Measurements from ENCODE around the gene TAB3.

The TAB3 gene

DNA sequence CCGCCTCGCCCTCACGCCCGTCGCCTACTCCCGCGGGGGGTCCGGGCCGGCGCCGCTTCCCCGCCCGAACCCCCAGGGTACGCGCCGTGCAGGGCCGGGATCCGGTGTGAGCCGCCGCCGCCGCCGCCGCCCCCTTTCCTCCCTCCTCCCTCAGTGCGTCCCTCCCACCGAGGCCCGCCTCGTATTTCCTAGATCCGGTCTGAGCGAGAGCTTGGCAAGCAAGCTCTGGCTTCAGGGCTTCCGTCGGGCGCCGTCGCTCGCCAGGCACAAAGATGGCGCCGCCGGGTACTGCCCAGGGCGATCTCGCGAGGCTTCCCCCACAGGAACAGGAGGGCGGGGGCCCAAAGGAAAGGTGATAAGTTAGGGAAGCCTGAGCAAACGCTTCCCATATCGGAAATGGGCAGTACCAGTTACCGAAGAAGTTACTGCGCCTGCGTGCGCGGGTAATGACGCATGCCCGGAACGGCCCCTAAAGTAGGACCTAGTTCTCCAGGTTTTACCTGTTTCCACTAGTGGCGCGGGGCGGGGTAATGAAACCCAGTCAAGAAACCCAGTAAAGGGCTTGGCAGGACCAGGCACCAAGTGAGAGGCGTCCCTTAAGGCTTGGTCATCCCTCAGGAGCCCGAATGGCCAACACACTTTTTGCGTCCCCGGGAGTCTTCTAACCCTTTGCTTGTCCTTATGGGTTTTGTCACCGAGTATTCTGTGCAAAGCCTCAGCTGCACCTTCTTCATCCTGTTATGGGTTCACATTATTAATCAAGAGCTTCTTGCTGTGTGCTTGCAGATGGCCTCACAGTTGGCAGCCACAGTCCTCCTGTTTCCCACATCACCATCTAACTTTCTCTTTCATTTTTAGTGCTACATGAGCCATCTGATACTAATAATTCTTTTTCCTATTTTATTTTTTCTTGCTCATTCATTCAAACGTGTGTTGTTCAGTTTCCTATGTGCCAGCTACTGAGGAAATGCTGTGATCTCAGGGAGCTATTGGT is at the start of gene TAB3:
Gene TAB3 (minus strand): TSS at position 108 of the 994 bp plus-strand sequence. CDS start 29,666 bp downstream, outside the sequence.
- DNase-seq (ENCODE audit: low read depth in 3 of 3): peak; percentile 68 to 89 (median 88)

- no peak for DNase-seq (ENCODE audit: low read depth in 3 of 3)
These were observed 49.2 kb upstream of the TAB3 start for GRCh38 chrX:30938295-30938694.

DNA sequence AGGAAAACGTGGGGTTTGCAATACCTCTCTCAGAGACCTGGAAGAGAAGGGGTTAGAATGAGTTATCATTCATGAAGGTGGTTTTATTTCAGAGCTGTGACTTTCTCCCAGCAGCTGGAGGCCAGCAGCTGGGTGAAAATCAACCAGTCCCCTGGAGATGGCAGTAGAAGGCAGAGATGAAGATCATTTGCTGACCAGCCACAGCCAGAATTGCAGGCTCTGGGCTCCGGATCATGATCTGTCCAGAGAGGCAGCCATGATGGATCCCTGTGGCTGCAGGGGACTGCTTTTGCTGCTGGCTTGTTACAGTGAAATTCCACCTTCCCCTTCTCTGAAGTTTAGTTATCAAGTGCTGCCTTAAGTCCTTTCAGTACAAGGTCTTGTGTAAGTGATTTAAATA is 46.9 kb upstream of the TAB3 start:
- DNase-seq (ENCODE audit: low read depth in 3 of 3): no peak

DNA sequence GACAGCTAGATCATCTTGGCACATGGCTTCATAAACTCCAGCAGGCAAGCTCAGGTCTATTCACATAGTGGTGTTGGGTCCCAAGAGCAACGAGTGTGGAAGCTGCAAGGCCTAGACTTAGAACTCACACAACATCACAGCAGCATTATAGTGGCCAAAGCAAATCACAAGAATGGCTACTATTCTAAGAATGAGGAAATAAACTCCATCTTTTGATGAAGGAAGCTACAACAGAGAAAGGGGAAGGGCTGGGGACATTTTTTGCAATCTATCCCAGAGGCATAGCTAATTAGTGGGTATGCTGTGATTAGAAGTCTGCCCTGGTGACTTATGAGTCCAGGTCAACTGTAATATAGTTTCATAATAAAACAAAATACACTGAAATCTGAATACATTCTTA is 42.9 kb upstream of the TAB3 start:
- no peak for DNase-seq (ENCODE audit: low read depth in 3 of 3)

- DNase-seq (ENCODE audit: low read depth in 3 of 3): no peak
These were observed 41.6 kb upstream of the TAB3 start for GRCh38 chrX:30930679-30931078.

- DNase-seq (ENCODE audit: low read depth in 3 of 3): no peak
These were observed 41.1 kb upstream of the TAB3 start for GRCh38 chrX:30930143-30930542.

DNA sequence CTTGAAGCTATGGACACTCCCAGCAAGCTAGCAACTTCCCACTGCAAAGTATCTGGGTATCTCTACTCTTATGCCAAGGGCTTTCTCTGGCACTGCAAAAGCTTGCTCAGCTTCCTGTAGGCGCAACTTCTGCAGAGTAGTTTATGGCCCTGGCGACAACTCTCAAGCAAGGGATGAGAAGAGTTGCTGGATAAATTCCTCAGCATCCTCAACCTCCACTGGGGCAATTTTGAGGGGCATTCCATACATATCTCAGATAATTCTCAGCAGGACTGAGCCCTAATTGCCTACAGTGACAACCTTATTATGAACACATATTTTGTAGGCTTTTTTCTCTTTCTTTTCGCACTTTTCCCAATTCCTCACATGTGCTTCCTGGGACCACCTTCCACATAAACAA is 31.2 kb upstream of the TAB3 start:
- DNase-seq (ENCODE audit: low read depth in 3 of 3): no peak

DNA sequence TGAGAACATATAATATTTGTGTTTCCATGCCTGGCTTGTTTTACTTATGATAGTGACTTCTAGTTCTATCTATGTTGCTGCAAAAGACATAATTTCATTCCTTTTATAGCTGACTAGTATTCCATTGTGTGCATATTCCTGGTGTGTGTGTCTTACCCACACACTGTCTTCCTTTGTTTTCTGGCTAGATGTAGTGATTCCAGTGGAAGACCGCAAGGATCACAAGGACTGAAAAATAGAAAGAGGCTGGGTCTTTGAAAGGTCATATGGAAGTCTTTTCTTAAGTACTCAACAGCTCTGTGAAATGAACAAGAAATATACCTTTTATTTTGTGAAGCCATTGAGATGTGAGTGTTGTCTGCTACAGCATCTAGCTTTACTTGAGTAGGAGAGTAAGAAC is 29.4 kb upstream of the TAB3 start:
- DNase-seq (ENCODE audit: low read depth in 3 of 3): no peak

GRCh38 chrX:30913492-30913891 is 24.4 kb upstream of the TAB3 start:
- no peak for DNase-seq (ENCODE audit: low read depth in 3 of 3)

GRCh38 chrX:30910124-30910860 is 21.2 kb upstream of the TAB3 start:
- DNase-seq (ENCODE audit: low read depth in 3 of 3): no peak

DNA sequence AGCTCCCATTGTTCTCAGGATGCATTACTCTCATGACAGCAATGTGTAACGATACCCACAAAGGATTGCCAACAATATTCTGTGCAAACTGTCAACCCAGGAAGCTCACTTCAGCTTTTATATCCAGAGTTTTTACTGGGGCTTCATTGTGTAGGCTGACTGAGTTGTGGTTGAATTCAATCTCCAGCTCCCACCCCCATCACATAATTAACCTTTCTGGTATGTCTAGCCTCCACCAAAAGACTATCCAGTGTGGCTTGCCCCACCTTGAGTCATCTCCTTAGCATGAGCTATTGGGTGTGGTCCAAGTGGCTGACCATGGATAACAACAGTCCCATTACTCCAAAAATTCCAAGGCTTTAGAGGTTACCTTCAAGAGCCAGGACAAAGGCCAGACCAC is 17.7 kb upstream of the TAB3 start:
- no peak for DNase-seq (ENCODE audit: low read depth in 3 of 3)

DNA sequence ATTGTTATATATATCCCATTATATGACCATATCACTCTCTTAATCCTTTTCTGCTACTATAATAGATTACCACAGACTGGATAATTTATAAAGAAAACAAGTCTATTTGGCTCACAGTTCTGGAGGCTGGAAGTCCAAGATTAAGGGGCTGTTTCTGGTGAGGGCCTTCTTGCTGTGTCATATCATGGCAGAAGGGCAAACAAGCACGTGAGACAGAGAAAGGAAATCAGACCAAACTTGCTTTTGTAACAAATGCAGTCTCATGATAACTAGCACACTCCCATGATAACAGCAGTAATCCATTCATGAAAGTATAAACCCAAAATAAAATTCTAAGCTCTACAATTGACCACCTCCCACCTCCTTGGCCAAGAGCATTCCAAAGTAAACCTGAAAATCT is 16.3 kb upstream of the TAB3 start:
- DNase-seq (ENCODE audit: low read depth in 3 of 3): no peak

GRCh38 chrX:30904632-30905031 is 15.6 kb upstream of the TAB3 start:
- no peak for DNase-seq (ENCODE audit: low read depth in 3 of 3)

DNA sequence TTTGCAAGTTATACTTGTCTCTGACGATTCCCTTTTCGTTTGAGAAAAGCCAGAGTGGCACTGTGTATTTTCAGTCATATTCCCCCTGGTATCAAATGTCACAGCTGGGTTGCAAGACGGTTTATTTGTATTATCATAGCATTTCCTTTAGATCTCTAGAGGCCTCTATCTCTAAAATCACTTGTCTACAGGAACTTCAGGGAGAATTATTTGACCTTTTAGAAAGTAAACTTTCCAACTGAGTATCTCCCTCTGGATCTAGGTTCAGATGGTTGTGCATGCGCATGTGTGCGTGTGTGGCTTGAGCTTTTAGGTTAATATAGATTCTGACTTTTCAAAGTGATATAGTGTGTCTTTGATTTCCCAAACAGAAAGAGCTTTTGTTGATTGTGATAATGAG is 15.1 kb upstream of the TAB3 start:
- no peak for DNase-seq (ENCODE audit: low read depth in 3 of 3)

GRCh38 chrX:30900227-30900626 is 11.2 kb upstream of the TAB3 start:
- DNase-seq (ENCODE audit: low read depth in 3 of 3): no peak

DNA sequence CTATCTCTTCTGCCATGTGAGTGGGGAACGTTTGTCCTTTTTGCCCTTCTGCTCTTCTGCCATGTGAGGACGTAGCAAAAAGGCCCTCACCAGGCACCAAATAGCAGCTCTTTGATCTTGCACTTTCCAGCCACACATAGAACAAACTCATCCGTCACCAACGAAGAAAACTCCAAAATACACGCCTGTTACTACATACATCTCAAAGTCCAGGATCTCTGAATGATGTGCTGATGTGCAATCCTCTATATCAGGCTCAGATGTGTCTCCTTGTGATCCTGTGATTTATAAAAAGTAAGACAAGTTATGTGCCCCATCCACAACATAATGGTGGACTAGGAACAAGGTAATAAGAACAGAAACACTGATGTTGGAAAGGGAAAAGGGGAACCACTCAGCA is 9.8 kb upstream of the TAB3 start:
- no peak for DNase-seq (ENCODE audit: low read depth in 3 of 3)

DNA sequence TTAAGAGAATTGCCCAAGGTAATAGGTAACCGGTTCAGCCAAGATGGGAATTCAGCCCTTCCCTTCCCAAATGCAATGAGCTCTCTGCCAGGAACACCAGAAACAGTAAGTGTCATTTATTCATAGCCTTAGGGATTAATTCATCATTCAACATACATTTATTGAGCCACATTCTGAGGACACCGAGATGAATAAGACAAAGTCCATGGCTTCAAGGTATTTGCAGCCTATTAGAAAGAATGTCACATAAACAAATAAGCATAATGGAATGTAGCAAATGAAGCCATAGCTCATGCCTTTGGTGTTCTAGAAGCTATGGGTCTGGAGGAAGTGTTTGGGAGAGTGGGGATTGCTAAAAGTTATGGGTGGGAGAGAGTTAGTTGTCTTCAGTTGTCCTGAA is 6.3 kb upstream of the TAB3 start:
- DNase-seq (ENCODE audit: low read depth in 3 of 3): no peak

- DNase-seq (ENCODE audit: low read depth in 3 of 3): no peak
These were observed 4.2 kb upstream of the TAB3 start for GRCh38 chrX:30893206-30893605.

GRCh38 chrX:30892591-30892990 is 3.5 kb upstream of the TAB3 start:
- DNase-seq (ENCODE audit: low read depth in 3 of 3): no peak

DNA sequence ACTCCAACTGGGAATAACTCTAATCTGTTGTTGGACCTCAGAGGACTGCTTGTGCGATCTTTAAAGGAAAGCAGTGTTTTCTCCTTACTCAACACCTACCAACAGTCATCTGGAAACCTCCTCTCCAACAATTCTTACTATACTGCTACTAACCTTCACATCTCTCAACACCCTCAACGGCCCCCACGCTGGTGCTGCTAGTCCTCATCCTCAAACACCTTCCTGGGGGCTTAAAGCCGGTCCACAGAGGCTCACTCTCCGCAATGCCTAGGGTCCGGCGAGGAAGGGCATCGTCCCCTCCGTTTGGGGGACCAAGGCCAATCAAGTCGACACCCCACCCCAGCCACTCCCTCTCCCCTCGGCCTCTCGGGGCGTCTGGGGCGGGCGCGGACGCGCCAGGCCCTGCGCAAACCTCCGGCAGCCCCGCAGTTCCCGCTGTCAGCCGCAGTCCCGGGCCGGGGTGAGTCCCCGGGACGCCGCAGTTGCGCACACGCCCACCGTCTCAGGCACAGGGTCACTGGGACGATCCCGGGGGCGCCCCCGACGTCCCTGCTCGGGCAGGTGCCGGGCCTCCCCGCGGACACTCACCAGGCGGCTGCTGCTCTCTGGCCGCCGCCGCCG is 418 bp downstream of the TAB3 start:
- no peak for DNase-seq (ENCODE audit: low read depth in 3 of 3)

DNA sequence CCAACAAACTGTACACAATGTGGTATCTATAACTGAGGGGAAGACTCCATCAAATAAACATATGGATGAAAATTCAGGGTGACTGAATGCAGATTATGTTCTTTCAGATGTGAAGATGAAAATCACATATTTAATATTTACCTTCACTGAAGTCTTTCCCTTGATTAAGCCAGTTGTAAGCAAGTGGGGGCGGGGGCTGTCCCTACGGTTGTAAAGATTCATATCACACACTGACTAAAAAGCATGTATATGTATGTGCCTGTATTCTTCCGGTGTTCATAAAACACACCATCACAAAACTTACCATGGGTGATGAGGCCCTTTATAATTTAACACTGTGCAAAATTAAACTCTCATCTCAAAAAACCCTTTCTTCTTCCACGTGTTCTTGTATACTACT is 1.3 kb downstream of the TAB3 start:
- DNase-seq (ENCODE audit: low read depth in 3 of 3): peak in 2 of 3 experiments; percentile 11 to 25

DNA sequence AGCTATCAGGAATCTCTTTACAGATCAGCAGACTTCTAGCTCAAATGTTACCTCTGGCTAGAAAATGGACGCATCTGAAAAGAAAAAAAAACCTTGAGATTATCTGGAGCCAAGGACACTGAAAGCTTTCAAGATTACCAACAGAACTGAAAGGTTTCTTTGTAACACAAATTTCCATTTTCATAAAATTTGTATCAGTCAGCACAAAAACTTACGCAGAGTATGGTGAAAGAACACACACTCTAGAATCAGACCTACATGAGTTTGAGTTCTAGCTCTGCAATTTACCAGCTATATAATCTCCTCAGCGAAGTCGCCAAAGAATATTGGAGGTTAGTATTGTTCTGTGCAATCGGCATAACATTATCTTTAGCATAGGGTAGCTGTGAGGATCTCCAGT is 1.8 kb downstream of the TAB3 start:
- DNase-seq (ENCODE audit: low read depth in 3 of 3): no peak

All from stimulated activated CD4-positive, alpha-beta T cell treated with anti-CD3 and anti-CD28 coated beads, TNF-alpha, amount 100 ng/mL, for 4 hours (primary cell).